Heart left ventricle (tissue), 16 donors: ENCODE results near the gene PRR19. TPM values are rescaled to one million over a fixed set of nuclear protein-coding genes. Genes with fewer than 3 reads are reported as not detected.
A peak's percentile ranks its signal among the peaks of the same experiment; 100 is the strongest.

Experiments
- ATAC-seq, 4 donors: fragments of 200-7000 bp; cut with Tn5 transposase; one replicate each; pipeline ENCODE4 v1.9.1; 2020 to 2022; ENCODE audit warnings: moderate library complexity in 4 of 4, mild to moderate bottlenecking in 3 of 4, moderate number of reproducible peaks in 1 of 4
- DNase-seq, 5 donors: peaks; one replicate each; pipeline ENCODE4 v3.0.0-alpha.2; 2020
- H3K27ac ChIP-seq, 12 donors: fragments of 200-600 bp; sonication (generic) in 4 of 12; one replicate each; pipeline versions ENCODE4 v1.5.0 to v1.8.0; 2016 to 2022; ENCODE audit warnings: mild to moderate bottlenecking in 2 of 12
- H3K27me3 ChIP-seq, 9 donors: fragments of 200-600 bp; sonication (generic) in 2 of 9; one replicate each; pipeline versions ENCODE4 v1.5.1 to v1.8.0; 2016 to 2022; ENCODE audit warnings: mild to moderate bottlenecking in 3 of 9
- H3K36me3 ChIP-seq, 9 donors: fragments of 200-600 bp; sonication (generic) in 2 of 9; one replicate each; pipeline versions ENCODE4 v1.5.0 to v1.8.0; 2018 to 2022; ENCODE audit warnings: mild to moderate bottlenecking in 2 of 9
- H3K4me1 ChIP-seq, 12 donors: fragments of 200-600 bp; sonication (generic) in 4 of 12; one replicate each; pipeline versions ENCODE4 v1.5.0 to v1.8.0; 2016 to 2022; ENCODE audit warnings: mild to moderate bottlenecking in 3 of 12
- H3K4me3 ChIP-seq, 12 donors: fragments of 200-600 bp; sonication (generic) in 4 of 12; one replicate each; pipeline versions ENCODE4 v1.5.0 to v1.8.0; 2017 to 2022; ENCODE audit warnings: mild to moderate bottlenecking in 9 of 12, moderate library complexity in 4 of 12
- H3K9me3 ChIP-seq, 12 donors: fragments of 200-600 bp; sonication (generic) in 4 of 12; one replicate each; pipeline versions ENCODE4 v1.5.0 to v1.8.0; 2016 to 2022; ENCODE audit warnings: mild to moderate bottlenecking in 1 of 12
- CTCF ChIP-seq, 12 donors: fragments of 200-600 bp; sonication (generic) in 4 of 12; IDR thresholded peaks; one replicate each; pipeline versions ENCODE4 v1.5.0 to v1.8.0; 2018 to 2022; ENCODE audit warnings: antibody characterized with exemption in 12 of 12, mild to moderate bottlenecking in 5 of 12
- POLR2A ChIP-seq, 2 donors: fragments of 450-650 bp; IDR thresholded peaks; one replicate each; pipeline ENCODE4 v1.6.1; 2017; ENCODE audit warnings: antibody characterized with exemption in 2 of 2, mild to moderate bottlenecking in 2 of 2, moderate library complexity in 2 of 2
- WGBS, 4 donors: extraction: QIAGEN DNeasy Blood & Tissue Kit in 2 of 4; methylation state at CpG; one replicate each; pipeline versions ENCODE4 v1.1.5 to v1.1.7; 2013 to 2018; 5-methylcytosine and 5-hydroxymethylcytosine counted together
- intact Hi-C, 10 donors: fragments of 100-400 bp; cut with DNase I; formaldehyde crosslinking; loops; one replicate each; pipeline versions ENCODE4 v1.11.1 to v1.14.2; 2022
- polyA plus RNA-seq, 2 donors: library from polyadenylated mRNA; stranded (reverse); fragments of 200-250 nt; gene quantifications; one replicate each; pipeline ENCODE4 v1.2.3, GENCODE V29; 2013
- total RNA-seq, 9 donors: library from RNA; depleted of rRNA in 2 of 9; stranded (reverse); fragments of >200 nt in 2 of 9; fragmentation: NEBNext Ultra II Directional in 3 of 9; extraction: Animal tissue kit (Norgen Biotek cat#: 25700) in 3 of 9; gene quantifications; one replicate each; pipeline versions ENCODE4 v1.1.0 to v1.2.4, GENCODE V29; 2016 to 2023
- donor health status: ischemic (EF 13 %, LVEDD 7.1; RV severe dilation, severe dysfunction).
- donor health status: healthy with polysubstance abuse.
- donor health status: DM: no; HTN: yes; CAD: no.
- donor health status: DM: no; HTN: no; CAD: no.
- donor health status: ischemic (EF 25% LVEDD 6.9; RV normal size, moderate dysfunction).
- donor health status: ischemic (EF 25% LVEDD 5.7; RV mildly dilated, moderate dysfunction).
- donor health status: healthy.
- donor health status: DM: yes; HTN: yes; CAD: no.
- donor health status: ischemic (EF 35%, LVEDD 5.7; RV mildly dilated, moderate dysfunction).
- donor health status: nonischemic (EF 11% LVEDD 7.7; RV severe dilation, severe dysfunction).
- donor health status: DM: yes; HTN: yes; CAD: no.
- donor health status: PGD.
- donor health status: ischemic (EF 29% LVEDD 5.4; RV normal size, mild dysfunction).
- donor health status: nonischemic (EF 23%, LVEDD 6.1; RV moderate dilation, normal function).

PRR19 gene
- total and polyA plus RNA-seq, 11 donors, result 0.16 to 0.53 (median 0.28) TPM; not detected in 7

DNA sequence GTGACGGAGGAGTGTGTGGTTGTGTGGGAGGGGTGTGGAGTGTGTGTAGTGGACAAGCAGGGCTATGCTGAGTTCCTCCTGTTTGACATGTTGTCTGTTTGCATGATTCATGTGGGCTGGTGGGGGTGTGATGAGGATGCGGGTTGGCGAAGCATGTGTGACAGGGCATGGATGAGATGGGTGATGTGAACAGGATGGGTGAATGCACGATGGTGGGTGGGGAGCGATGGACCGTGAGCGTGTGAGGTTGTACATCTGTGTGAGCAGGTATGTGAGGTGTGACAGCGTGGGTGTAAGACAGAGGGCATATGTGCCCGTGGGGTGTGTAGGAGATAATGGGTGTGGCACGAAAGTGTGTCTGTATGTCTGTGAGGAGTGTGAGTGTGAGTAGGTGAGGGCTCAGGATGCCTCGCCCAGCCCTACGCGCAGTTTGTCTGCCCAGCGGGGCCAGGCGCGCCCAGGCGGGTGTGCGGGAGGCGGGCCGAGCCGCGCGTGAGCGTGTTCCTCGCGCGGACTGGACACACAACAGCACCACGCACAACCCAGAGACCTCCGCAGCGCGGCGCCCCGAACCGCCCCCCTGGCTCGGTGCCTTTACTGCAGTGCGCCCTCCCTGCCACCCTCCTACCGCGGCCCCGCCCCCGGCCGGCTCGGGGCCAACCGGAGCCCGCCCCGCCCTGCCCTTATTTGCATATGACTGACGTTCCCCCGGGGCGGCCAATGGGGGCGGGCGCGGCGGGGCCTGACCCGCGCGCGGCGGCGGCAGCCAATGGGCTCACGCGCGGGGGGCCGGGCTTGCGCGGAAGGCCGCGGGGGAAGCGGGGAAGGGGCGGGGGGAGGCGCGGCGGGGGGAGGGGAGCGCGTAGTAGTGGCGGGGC, 18.5 kb upstream of the PRR19 start:
- peaks cover 0 to 18% (median 17%) of the 10 kb centered on the region in 9 donors for H3K36me3 ChIP-seq
- DNase-seq (peak; percentile 97 to 98 (median 98)), ATAC-seq (peak; percentile 49 to 76 (median 70))
- peaks cover 23 to 75% (median 65%) of the 10 kb centered on the region in 12 donors for H3K4me1 ChIP-seq
- intact Hi-C loops, result loop anchor here in 3 of 10 donors (1.0 to 5.0 kb wide), 4 partner anchors 15 to 41 kb away; partner anchors contain the start of genes CIC (in 1 of the 3) and GSK3A (in 1 of the 3)
- H3K27me3 ChIP-seq, result no peaks in the 10 kb centered on the region
- WGBS, 4 donors, result 2 to 6% (median 3%) methylated on average over 21 to 70 of the region's 74 CpGs
- H3K4me3 ChIP-seq, result peak overlapping the region; percentile 21 to 86 (median 60)
- peak overlapping the region; percentile 95 to 100 (median 96) for H3K27ac ChIP-seq
- H3K9me3 ChIP-seq, result no peaks in the 10 kb centered on the region
- peak in 1 of 2 donors; percentile 46 for TF ChIP-seq POLR2A (IDR thresholded peaks at IDR 0.05)
- TF ChIP-seq CTCF (IDR thresholded peaks at IDR 0.05), result peak in 2 of 12 donors; percentile 11 to 13

DNA sequence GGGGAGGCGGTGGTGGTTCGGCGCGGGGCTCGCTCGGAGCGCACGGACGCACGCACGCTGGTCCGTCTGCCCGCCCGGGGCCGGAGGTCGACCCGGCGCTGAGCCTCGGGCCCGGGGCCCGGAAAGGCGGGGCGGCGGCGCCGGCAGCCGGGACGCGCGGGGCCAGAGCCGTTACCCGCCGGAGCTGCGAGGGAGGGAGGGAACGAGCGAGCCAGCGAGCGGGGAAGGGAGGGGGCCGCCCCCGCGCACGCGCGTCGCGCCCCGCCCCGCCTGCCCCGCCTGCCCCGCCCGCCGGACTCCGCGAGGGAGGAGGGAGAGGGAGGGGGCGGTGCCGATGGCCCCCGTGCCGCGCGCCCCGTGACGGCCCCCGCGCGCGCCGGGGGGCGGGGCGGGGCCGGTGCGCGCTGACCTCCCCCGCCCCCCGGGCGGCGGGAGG, 17.8 kb upstream of the PRR19 start:
- H3K36me3 ChIP-seq, result peaks cover 0 to 24% (median 23%) of the 10 kb centered on the region in 9 donors
- H3K4me3 ChIP-seq, result peak overlapping the region in 11 of 12 donors; percentile 31 to 86 (median 65)
- peak overlapping the region; percentile 58 to 100 (median 96) for H3K27ac ChIP-seq
- 0 to 2% (median 1%) methylated on average over 15 to 76 of the region's 76 CpGs for WGBS, 4 donors
- no peaks in the 10 kb centered on the region for H3K9me3 ChIP-seq
- no peaks in the 10 kb centered on the region for H3K27me3 ChIP-seq
- DNase-seq (peak; percentile 87 to 91 (median 87)), ATAC-seq (peak in 3 of 4 donors; percentile 12 to 38 (median 33))
- TF ChIP-seq POLR2A (IDR thresholded peaks at IDR 0.05) (no peak), CTCF (IDR thresholded peaks at IDR 0.05) (no peak)
- intact Hi-C loops, result loop anchor here in 2 of 10 donors (1.0 to 5.0 kb wide), 2 partner anchors 30 to 42 kb away; partner anchors contain the start of gene GSK3A (in 1 of the 2)
- peaks cover 18 to 69% (median 58%) of the 10 kb centered on the region in 12 donors for H3K4me1 ChIP-seq

DNA sequence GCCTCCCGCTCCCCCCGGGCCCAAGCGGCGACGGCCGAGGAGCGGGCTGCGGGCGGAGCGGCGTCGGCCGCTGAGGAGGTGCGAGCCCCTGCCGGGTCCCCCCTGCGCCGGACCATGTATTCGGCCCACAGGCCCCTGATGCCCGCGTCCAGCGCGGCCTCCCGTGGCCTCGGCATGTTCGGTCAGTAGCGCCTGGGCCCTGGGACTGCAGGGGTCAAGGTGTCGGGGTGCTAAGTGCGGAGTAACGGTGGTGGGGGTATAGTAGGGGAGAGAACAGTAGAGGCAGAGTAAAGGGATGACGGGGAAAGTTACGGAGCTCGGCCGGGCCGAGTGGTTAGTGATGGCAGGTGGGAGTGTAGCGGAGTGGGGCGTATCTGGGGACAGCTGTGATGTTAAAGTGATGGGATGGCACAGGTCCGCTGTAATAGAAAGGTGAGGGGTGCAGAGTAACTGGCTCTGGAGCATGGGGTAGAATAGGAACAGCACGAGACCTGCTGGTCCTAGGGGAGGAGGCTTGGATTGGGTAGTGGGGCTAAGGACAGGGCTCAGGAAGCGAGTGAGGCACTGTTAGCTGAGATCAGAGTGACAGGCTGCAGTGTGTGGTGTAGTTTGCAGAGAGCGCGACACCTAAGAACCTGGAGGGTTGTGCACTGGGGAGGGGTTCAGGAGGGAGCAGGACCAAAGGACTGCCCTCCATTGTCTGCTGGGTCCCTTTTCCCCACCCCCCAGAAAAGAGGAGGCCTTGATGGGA, 17.2 kb upstream of the PRR19 start:
- Histone ChIP-seq H3K27ac (peak overlapping the region in 11 of 12 donors; percentile 59 to 97 (median 77)), H3K4me1 (peaks cover 12 to 62% (median 51%) of the 10 kb centered on the region in 12 donors), H3K4me3 (peak overlapping the region; percentile 35 to 89 (median 65)), H3K27me3 (no peaks in the 10 kb centered on the region), H3K36me3 (peaks cover 0 to 31% (median 30%) of the 10 kb centered on the region in 9 donors), H3K9me3 (no peaks in the 10 kb centered on the region)
- TF ChIP-seq CTCF (IDR thresholded peaks at IDR 0.05), result no peak
- TF ChIP-seq POLR2A (IDR thresholded peaks at IDR 0.05), result no peak
- ATAC-seq (no peak), DNase-seq (peak in 1 of 5 donors; percentile 51)
- intact Hi-C loops, result loop anchor here in 4 of 10 donors (1.0 to 5.0 kb wide), 4 partner anchors 30 to 42 kb away; partner anchors contain the start of gene GSK3A (in 1 of the 4)
- WGBS, 4 donors, result 2 to 4% (median 3%) methylated on average over 34 to 41 of the region's 41 CpGs
